K562 (cell line): Measurements from ENCODE around the gene METRN. TPM values are rescaled to one million over a fixed set of nuclear protein-coding genes. Genes with fewer than 3 reads are reported as not detected.

Source experiments
- CBFA2T3 ChIP-seq: fragments of 450-650 bp; IDR thresholded peaks from 2 replicates; pipeline ENCODE4 v1.6.1; 2017
- CSDE1 ChIP-seq, 2 experiments: fragments of 450-650 bp; IDR thresholded peaks; 2 replicates each; pipeline ENCODE4 v1.6.1; 2016; ENCODE audit warnings: mild to moderate bottlenecking in 1 of 2
- DMBX1 ChIP-seq: fragments of 250-450 bp; sonication (Bioruptor Pico); IDR thresholded peaks from 2 replicates; pipeline ENCODE4 v1.8.0; 2022; ENCODE audit warnings: inconsistent platforms, mild to moderate bottlenecking, moderate library complexity, borderline replicate concordance
- FOXA3 ChIP-seq, 2 experiments: fragments of 450-650 bp in 1 of 2; sonication (generic) in 1 of 2; formaldehyde crosslinking; IDR thresholded peaks in 1 of 2; conservative IDR thresholded peaks in 1 of 2; 2 replicates each; pipeline versions ENCODE4 v1.4.0 to v1.8.0; 2020 to 2022; ENCODE audit warnings: mild to moderate bottlenecking in 2 of 2, missing genetic modification reagents in 1 of 2
- FOXK1 ChIP-seq: sonication (generic); formaldehyde crosslinking; IDR thresholded peaks from 2 replicates; pipeline ENCODE4 v1.8.0; 2022; ENCODE audit warnings: missing genetic modification reagents, mild to moderate bottlenecking, borderline replicate concordance
- KLF13 ChIP-seq: fragments of 450-650 bp; IDR thresholded peaks from 2 replicates; pipeline ENCODE4 v1.6.1; 2016; ENCODE audit warnings: missing genetic modification characterization, low read depth, mild to moderate bottlenecking, missing compliant biosample characterization, moderate library complexity, borderline replicate concordance
- NRF1 ChIP-seq, 2 experiments: fragments of 450-650 bp; IDR thresholded peaks in 1 of 2; conservative IDR thresholded peaks in 1 of 2; 2 replicates each; pipeline ENCODE4 v1.6.1; 2014; ENCODE audit warnings: mild to moderate bottlenecking in 2 of 2
- PBX2 ChIP-seq, 2 experiments: IDR thresholded peaks in 1 of 2; conservative IDR thresholded peaks in 1 of 2; 2 replicates each; pipeline ENCODE4 v1.6.1; 2016; ENCODE audit warnings: low read depth in 2 of 2, mild to moderate bottlenecking in 1 of 2, missing compliant biosample characterization in 1 of 2, missing genetic modification characterization in 1 of 2, moderate library complexity in 1 of 2
- PCBP2 ChIP-seq: fragments of 200-400 bp; formaldehyde crosslinking; IDR thresholded peaks from 2 replicates; pipeline ENCODE4 v1.6.1; 2018; ENCODE audit warnings: low read length, low read depth, mild to moderate bottlenecking, moderate library complexity; ENCODE audit not compliant: poor library complexity, severe bottlenecking
- SRSF1 ChIP-seq: fragments of 200-400 bp; formaldehyde crosslinking; IDR thresholded peaks from 2 replicates; pipeline ENCODE4 v1.6.1; 2017; ENCODE audit warnings: mild to moderate bottlenecking, low read depth, low read length, moderate library complexity
- TCF3 ChIP-seq: sonication (generic); formaldehyde crosslinking; IDR thresholded peaks from 2 replicates; pipeline ENCODE4 v1.4.0; 2020; ENCODE audit warnings: mild to moderate bottlenecking, missing genetic modification reagents
- ZBTB26 ChIP-seq: fragments of 450-650 bp; formaldehyde crosslinking; IDR thresholded peaks from 2 replicates; pipeline ENCODE4 v1.4.0; 2022; ENCODE audit warnings: missing genetic modification characterization
- ZFPM2 ChIP-seq: fragments of 250-450 bp; sonication (Bioruptor Pico); IDR thresholded peaks from 2 replicates; pipeline ENCODE4 v1.5.1; 2022; ENCODE audit warnings: mild to moderate bottlenecking
- ZNF408 ChIP-seq: fragments of 250-450 bp; sonication (Bioruptor Pico); IDR thresholded peaks from 2 replicates; pipeline ENCODE4 v1.4.0; 2020; ENCODE audit warnings: low read depth, mild to moderate bottlenecking, moderate library complexity
- ZNF436 ChIP-seq: fragments of 250-450, 450-650 bp; sonication (Bioruptor Pico); formaldehyde crosslinking; IDR thresholded peaks from 2 replicates; pipeline ENCODE4 v1.7.0; 2020; ENCODE audit warnings: mild to moderate bottlenecking
- polyA plus RNA-seq, 8 experiments: library from polyadenylated mRNA; depleted of rRNA in 4 of 8; stranded (reverse) in 5 of 8; unstranded in 3 of 8; fragments of >200 nt; fragmentation: Nextera tagmentation in 2 of 8; fragmentation: Illumina TruSeq in 1 of 8; extraction: Ambion mirVana in 2 of 8; extraction: Trizol in 1 of 8; gene quantifications; 2 replicates each; pipeline versions ENCODE4 v1.2.1 to v1.2.3, GENCODE V29; 2011 to 2014; ENCODE audit warnings: inconsistent platforms in 1 of 8, missing spikeins in 1 of 8
- total RNA-seq, 7 experiments: library from RNA; depleted of rRNA in 6 of 7; stranded (reverse); fragments of >200 nt in 6 of 7; fragmentation: Illumina TruSeq in 2 of 7; extraction: Trizol in 2 of 7; gene quantifications; 2 replicates each; pipeline versions ENCODE4 v1.2.1 to v1.2.3, GENCODE V29; 2011 to 2021; ENCODE audit warnings: low replicate concordance in 1 of 7
- TF ChIP-seq, protein P1 (sequence below): fragments of 150-350 bp; conservative IDR thresholded peaks from 2 replicates; pipeline ENCODE4 v1.6.1; 2014; ENCODE audit warnings: low read length
- TF ChIP-seq, protein P2 (sequence below): fragments of 250-450 bp; sonication (Bioruptor Pico); IDR thresholded peaks from 2 replicates; pipeline ENCODE4 v1.4.0; 2020; ENCODE audit warnings: mild to moderate bottlenecking, moderate library complexity

METRN gene
- total and polyA plus RNA-seq, 9 of the 15 experiments (the other 6 are each of a cell fraction or from before 2014, with no cell fraction given): 0.20 to 89.8 (median 15.4) TPM

DNA sequence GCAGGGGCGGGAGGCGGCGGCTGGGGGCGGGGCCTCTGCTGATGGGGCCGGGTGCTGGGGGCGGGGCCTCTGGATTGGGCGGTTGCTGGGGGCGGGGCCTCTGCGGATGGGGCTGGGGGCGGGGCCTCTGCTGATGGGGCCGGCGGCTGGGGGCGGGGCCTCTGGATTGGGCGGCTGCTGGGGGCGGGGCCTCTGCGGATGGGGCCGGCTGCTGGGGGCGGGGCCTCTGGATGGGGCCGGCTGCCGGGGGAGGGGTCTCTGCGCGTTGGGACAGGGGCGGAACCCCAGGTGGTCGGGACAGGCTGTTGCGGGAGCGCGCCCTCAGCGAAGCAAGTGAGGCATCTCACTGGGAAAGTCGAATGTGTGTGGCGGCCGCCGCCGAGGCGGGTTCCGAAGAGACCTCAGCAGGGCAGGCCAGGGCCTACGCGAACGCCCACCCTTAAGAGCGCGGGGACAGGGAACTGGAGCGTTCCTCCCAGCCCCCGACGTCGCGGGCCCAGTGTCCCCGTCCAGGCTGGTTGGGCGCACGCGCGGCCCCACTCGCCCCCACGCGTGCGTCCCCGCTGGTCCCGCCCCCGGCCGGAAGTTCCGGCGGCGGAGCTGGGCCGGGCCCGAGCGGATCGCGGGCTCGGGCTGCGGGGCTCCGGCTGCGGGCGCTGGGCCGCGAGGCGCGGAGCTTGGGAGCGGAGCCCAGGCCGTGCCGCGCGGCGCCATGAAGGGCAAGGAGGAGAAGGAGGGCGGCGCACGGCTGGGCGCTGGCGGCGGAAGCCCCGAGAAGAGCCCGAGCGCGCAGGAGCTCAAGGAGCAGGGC is 34.9 kb upstream of the METRN start, which contains the start of gene STUB1 (continued):
- TF ChIP-seq SRSF1 (no peak), CSDE1 (IDR thresholded peaks at IDR 0.05) (no peak), NRF1 (conservative IDR thresholded peaks at IDR 0.05 in 1 of 2, IDR thresholded peaks at IDR 0.05 in 1 of 2) (peak; percentile 88 to 90), FOXK1 (CRISPR knock-in tag) (no peak), FOXA3 (CRISPR knock-in tag; conservative IDR thresholded peaks at IDR 0.05 in 1 of 2, IDR thresholded peaks at IDR 0.05 in 1 of 2) (no peak), PCBP2 (no peak), ZNF408 (no peak), ZNF436 (CRISPR knock-in tag) (no peak), PBX2 (CRISPR knock-in tag; IDR thresholded peaks at IDR 0.05; ENCODE audit: low read depth) (no peak), PBX2 (tag; conservative IDR thresholded peaks at IDR 0.05; ENCODE audit: low read depth) (no peak), DMBX1 (CRISPR knock-in tag) (no peak), KLF13 (tag) (peak; percentile 69; the same call in 1 of the 2 replicates), ZBTB26 (CRISPR knock-in tag) (no peak), CBFA2T3 (no peak), TCF3 (CRISPR knock-in tag) (no peak), ZFPM2 (CRISPR knock-in tag) (no peak)
- TF ChIP-seq, protein P1, sequence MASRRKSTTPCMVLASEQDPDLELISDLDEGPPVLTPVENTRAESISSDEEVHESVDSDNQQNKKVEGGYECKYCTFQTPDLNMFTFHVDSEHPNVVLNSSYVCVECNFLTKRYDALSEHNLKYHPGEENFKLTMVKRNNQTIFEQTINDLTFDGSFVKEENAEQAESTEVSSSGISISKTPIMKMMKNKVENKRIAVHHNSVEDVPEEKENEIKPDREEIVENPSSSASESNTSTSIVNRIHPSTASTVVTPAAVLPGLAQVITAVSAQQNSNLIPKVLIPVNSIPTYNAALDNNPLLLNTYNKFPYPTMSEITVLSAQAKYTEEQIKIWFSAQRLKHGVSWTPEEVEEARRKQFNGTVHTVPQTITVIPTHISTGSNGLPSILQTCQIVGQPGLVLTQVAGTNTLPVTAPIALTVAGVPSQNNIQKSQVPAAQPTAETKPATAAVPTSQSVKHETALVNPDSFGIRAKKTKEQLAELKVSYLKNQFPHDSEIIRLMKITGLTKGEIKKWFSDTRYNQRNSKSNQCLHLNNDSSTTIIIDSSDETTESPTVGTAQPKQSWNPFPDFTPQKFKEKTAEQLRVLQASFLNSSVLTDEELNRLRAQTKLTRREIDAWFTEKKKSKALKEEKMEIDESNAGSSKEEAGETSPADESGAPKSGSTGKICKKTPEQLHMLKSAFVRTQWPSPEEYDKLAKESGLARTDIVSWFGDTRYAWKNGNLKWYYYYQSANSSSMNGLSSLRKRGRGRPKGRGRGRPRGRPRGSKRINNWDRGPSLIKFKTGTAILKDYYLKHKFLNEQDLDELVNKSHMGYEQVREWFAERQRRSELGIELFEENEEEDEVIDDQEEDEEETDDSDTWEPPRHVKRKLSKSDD: no peak
- TF ChIP-seq, protein P2, sequence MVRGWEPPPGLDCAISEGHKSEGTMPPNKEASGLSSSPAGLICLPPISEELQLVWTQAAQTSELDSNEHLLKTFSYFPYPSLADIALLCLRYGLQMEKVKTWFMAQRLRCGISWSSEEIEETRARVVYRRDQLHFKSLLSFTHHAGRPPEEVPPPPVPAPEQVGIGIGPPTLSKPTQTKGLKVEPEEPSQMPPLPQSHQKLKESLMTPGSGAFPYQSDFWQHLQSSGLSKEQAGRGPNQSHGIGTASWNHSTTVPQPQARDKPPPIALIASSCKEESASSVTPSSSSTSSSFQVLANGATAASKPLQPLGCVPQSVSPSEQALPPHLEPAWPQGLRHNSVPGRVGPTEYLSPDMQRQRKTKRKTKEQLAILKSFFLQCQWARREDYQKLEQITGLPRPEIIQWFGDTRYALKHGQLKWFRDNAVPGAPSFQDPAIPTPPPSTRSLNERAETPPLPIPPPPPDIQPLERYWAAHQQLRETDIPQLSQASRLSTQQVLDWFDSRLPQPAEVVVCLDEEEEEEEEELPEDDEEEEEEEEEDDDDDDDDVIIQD (CRISPR knock-in tag): no peak
